Stomach (tissue), 9 donors: ENCODE data around the gene NPNT. TPM values are rescaled to one million over a fixed set of nuclear protein-coding genes. Genes with fewer than 3 reads are reported as not detected.

Source experiments
- DNase-seq, 2 donors: peaks; one replicate each; pipeline versions ENCODE4 v3.0.0 to v3.0.0-alpha.2; 2013 to 2019
- H3K27ac ChIP-seq, 5 donors: fragments of 200-600 bp in 4 of 5; sonication (generic) in 4 of 5; one replicate each; pipeline ENCODE4 v1.5.1; 2013 to 2019; ENCODE audit warnings: mild to moderate bottlenecking in 1 of 5, moderate library complexity in 1 of 5
- H3K27me3 ChIP-seq, 3 donors: fragments of 200-600 bp; sonication (generic); one replicate each; pipeline ENCODE4 v1.5.1; 2017 to 2019; ENCODE audit warnings: mixed run types in 1 of 3
- H3K36me3 ChIP-seq, 4 donors: fragments of 200-600 bp; sonication (generic); 1 replicate in 3 of 4; 2 replicates in 1 of 4; pipeline ENCODE4 v1.5.1; 2016 to 2019
- H3K4me1 ChIP-seq, 4 donors: fragments of 200-600 bp; sonication (generic); one replicate each; pipeline ENCODE4 v1.5.1; 2016 to 2019
- H3K4me3 ChIP-seq, 4 donors: fragments of 200-600 bp; sonication (generic) in 3 of 4; one replicate each; pipeline ENCODE4 v1.5.1; 2016 to 2019; ENCODE audit warnings: mild to moderate bottlenecking in 1 of 4
- H3K9me3 ChIP-seq, 4 donors: fragments of 200-600 bp; sonication (generic); one replicate each; pipeline ENCODE4 v1.5.1; 2016 to 2019
- EP300 ChIP-seq: sonication (generic); formaldehyde crosslinking; IDR thresholded peaks from one replicate; pipeline ENCODE4 v1.6.1; 2017; ENCODE audit warnings: antibody characterized with exemption
- POLR2A ChIP-seq, 4 donors: fragments of 450-650 bp; IDR thresholded peaks; one replicate each; pipeline ENCODE4 v1.6.1; 2016; ENCODE audit warnings: antibody characterized with exemption in 4 of 4, control low read depth in 2 of 4, mild to moderate bottlenecking in 1 of 4, moderate library complexity in 1 of 4
- POLR2AphosphoS5 ChIP-seq, 3 donors: sonication (generic); formaldehyde crosslinking; IDR thresholded peaks; one replicate each; pipeline ENCODE4 v1.6.1; 2016; ENCODE audit warnings: antibody characterized with exemption in 3 of 3
- WGBS, 5 donors: extraction: QIAGEN DNeasy Blood & Tissue Kit in 3 of 5; methylation state at CpG; one replicate each; pipeline versions ENCODE4 v1.1.5 to v1.1.7; 2013 to 2018; 5-methylcytosine and 5-hydroxymethylcytosine counted together
- intact Hi-C: fragments of 100-400 bp; cut with DNase I; formaldehyde crosslinking; loops from one replicate; pipeline ENCODE4 v1.15.1; 2023; ENCODE audit warnings: low total_unique reads
- polyA plus RNA-seq, 3 donors: library from polyadenylated mRNA; stranded (reverse); fragments of 200-250 nt; gene quantifications; one replicate each; pipeline ENCODE4 v1.2.3, GENCODE V29; 2013
- total RNA-seq, 5 donors: library from RNA; depleted of rRNA; stranded (reverse); fragments of >200 nt; gene quantifications; one replicate each; pipeline versions ENCODE4 v1.1.0 to v1.2.3, GENCODE V29; 2014 to 2016
- TF ChIP-seq, protein P1 (sequence below), 7 experiments: fragments of 450-650 bp in 4 of 7; fragments of 200-600 bp in 3 of 7; sonication (generic) in 3 of 7; IDR thresholded peaks; one replicate each; pipeline ENCODE4 v1.5.1; 2016 to 2019; ENCODE audit warnings: antibody characterized with exemption in 7 of 7, control low read depth in 2 of 7, mild to moderate bottlenecking in 1 of 7
- donor health status: healthy with polysubstance abuse.
- donor health status: Bipolar disorder and iron deficiency.
- donor health status: healthy.

Gene NPNT
- total and polyA plus RNA-seq, 8 donors: 3.7 to 32.9 (median 12.1) TPM; not detected in 1

DNA sequence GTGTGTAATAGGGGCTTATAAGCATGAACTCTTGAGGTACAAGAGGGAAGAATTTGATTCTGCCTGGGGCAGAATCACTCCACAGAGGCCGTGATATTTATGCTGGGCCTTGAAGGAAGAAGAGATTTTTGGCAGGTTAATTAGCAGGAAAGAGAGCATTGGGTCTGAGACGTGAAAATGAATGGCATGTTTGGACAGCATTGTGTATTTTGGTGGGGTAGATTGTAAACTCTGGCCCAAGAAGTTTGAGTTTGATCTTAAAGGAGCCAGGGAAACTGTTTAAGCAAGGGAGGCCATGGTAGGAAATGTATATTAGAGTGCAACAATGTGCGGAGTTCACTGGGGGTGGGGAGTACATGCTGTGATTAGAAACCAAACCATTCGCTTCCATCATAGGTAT is 62.4 kb downstream of the NPNT start:
- no peak for DNase-seq
- Histone ChIP-seq H3K4me3 (no peak overlapping the region), H3K9me3 (no peaks in the 10 kb centered on the region), H3K27me3 (no peaks in the 10 kb centered on the region), H3K27ac (no peak overlapping the region), H3K36me3 (no peaks in the 10 kb centered on the region), H3K4me1 (no peaks in the 10 kb centered on the region)
- TF ChIP-seq POLR2A (IDR thresholded peaks at IDR 0.05): no peak
- no peak for TF ChIP-seq POLR2AphosphoS5 (IDR thresholded peaks at IDR 0.05)
- TF ChIP-seq EP300: no peak
- TF ChIP-seq, protein P1, sequence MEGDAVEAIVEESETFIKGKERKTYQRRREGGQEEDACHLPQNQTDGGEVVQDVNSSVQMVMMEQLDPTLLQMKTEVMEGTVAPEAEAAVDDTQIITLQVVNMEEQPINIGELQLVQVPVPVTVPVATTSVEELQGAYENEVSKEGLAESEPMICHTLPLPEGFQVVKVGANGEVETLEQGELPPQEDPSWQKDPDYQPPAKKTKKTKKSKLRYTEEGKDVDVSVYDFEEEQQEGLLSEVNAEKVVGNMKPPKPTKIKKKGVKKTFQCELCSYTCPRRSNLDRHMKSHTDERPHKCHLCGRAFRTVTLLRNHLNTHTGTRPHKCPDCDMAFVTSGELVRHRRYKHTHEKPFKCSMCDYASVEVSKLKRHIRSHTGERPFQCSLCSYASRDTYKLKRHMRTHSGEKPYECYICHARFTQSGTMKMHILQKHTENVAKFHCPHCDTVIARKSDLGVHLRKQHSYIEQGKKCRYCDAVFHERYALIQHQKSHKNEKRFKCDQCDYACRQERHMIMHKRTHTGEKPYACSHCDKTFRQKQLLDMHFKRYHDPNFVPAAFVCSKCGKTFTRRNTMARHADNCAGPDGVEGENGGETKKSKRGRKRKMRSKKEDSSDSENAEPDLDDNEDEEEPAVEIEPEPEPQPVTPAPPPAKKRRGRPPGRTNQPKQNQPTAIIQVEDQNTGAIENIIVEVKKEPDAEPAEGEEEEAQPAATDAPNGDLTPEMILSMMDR (IDR thresholded peaks at IDR 0.05): no peak
- 28 to 49% (median 38%) methylated on average over 4 of the region's 4 CpGs for WGBS, 5 donors
- intact Hi-C loops: no loop called here

DNA sequence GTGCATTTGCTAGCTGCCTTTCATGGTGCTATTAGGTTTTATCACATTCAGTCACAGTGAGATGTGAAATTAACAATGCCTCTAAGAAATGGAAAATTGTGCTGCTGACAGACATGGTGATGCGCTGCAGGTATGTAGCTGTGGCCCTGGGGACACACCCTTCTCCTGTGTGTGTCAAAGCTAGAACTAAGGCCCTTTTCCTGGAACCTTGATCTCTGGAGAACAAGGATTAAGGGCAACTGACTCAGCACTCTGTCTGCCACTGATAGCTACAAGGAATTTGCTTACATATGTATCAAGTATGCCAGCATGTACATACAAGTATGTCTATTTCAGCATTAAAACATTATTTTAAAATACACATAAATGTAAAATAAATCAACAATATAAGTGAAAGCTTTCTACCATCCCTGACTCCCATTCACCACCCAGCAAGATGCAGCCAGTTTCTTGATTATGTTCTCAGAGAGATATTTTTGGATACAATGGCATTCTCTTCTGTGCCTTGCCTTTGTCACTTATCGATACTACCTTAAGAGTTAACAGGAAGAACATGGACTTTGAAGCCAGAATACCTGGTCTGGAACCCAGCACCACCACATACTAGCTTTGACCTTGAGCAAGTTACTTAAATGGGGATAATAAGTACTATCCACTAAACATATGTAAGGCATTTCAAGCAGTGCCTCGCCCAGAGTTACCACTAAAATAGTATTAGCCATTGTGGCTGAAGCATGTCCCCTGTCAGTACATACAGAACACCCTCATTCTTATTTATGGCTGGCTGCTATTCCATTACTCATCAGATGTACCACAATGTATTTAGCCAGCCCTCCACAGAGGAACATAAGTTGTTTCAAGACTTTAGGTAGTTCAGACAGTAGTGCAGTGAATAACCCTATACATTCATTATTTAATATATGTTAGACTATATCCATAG is 68.5 kb downstream of the NPNT start:
- Histone ChIP-seq H3K27ac (no peak overlapping the region), H3K4me3 (no peak overlapping the region), H3K9me3 (no peaks in the 10 kb centered on the region), H3K36me3 (no peaks in the 10 kb centered on the region), H3K4me1 (no peaks in the 10 kb centered on the region), H3K27me3 (no peaks in the 10 kb centered on the region)
- DNase-seq: no peak
- TF ChIP-seq, protein P1 (IDR thresholded peaks at IDR 0.05): no peak
- no peak for TF ChIP-seq EP300
- no peak for TF ChIP-seq POLR2A (IDR thresholded peaks at IDR 0.05)
- TF ChIP-seq POLR2AphosphoS5 (IDR thresholded peaks at IDR 0.05): no peak
- WGBS, 5 donors: 78 to 94% (median 88%) methylated on average over 3 of the region's 3 CpGs
- intact Hi-C loops: no loop called here

DNA sequence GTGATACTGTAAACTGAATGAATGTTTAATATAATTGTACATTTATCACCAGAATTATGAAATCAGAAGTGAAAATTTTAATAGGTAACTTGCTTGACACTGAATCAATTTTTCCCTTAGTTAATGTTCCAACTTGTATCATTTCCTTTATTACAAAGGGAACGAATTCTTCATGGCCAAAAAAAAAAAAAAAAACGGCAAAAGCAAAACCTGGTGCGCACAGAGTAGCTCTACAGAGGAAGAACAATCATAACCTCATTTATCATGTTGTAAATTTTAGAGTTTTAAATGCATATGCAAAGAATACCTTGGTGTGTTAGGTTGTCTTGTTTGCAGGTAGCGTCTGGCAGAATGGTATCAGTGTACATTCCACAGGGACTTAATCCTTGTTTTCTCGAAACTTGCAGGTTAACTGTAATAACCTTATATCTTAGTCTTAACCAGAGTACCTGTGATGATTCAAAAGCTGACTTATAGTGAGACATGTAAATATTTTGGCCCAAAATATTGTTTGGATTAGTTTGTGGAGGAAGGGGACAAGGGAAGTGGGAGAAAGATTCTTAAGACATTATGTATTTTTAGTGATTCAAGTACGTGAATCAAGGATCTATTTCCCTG is 70.0 kb downstream of the NPNT start:
- Histone ChIP-seq H3K27me3 (no peaks in the 10 kb centered on the region), H3K36me3 (no peaks in the 10 kb centered on the region), H3K27ac (no peak overlapping the region), H3K4me1 (no peaks in the 10 kb centered on the region), H3K9me3 (no peaks in the 10 kb centered on the region), H3K4me3 (no peak overlapping the region)
- DNase-seq: no peak
- 57 to 70% (median 62%) methylated on average over 6 of the region's 6 CpGs for WGBS, 5 donors
- no peak for TF ChIP-seq POLR2AphosphoS5 (IDR thresholded peaks at IDR 0.05)
- intact Hi-C loops: no loop called here

DNA sequence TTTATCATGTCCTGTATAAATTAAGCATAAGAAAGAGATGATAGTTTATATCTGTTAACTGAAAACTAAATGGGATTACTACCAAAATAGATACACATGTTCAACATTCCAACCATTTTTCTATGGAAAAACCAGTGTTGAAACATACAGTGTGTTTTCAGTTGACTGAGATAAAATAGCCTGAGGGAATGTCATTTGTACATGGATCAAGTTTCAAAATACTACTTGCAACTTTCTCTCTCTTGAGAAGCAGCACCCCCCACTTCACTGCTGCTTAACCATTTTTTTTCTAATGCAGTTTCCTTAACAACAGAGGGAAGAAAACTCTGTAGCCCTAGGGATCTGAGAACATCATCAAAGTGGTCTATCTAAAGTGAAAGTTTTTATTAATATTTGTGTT is 70.8 kb downstream of the NPNT start:
- peak in 1 of 2 donors; percentile 40 for DNase-seq
- intact Hi-C loops: no loop called here
- Histone ChIP-seq H3K4me3 (no peak overlapping the region), H3K36me3 (no peaks in the 10 kb centered on the region), H3K4me1 (no peaks in the 10 kb centered on the region), H3K9me3 (no peaks in the 10 kb centered on the region), H3K27ac (no peak overlapping the region), H3K27me3 (no peaks in the 10 kb centered on the region)
- TF ChIP-seq POLR2A (IDR thresholded peaks at IDR 0.05): no peak
- no peak for TF ChIP-seq POLR2AphosphoS5 (IDR thresholded peaks at IDR 0.05)
- no peak for TF ChIP-seq EP300
- TF ChIP-seq, protein P1 (IDR thresholded peaks at IDR 0.05): no peak
